Karpas-422 (cell line): ENCODE measurements around the gene AIFM2. TPM values are rescaled to one million over a fixed set of nuclear protein-coding genes. Genes with fewer than 3 reads are reported as not detected.
A peak's percentile ranks its signal among the peaks of the same experiment; 100 is the strongest.
"Not testable (repeated sequence)": the region's sequence is repeated elsewhere in the genome, so short reads cannot be mapped to it uniquely, and the experiment has no call there.

ENCODE experiments used
- DNase-seq: peaks from one replicate; pipeline ENCODE4 v3.0.0-alpha.2; 2015
- H2AFZ ChIP-seq: fragments of 200-600 bp; sonication (generic); 2 replicates; pipeline ENCODE4 v1.6.1; 2014; ENCODE audit warnings: antibody characterized with exemption, low read length, mixed read lengths
- H3K27ac ChIP-seq: fragments of 200-600 bp; sonication (generic); 2 replicates; pipeline ENCODE4 v1.5.1; 2014; ENCODE audit warnings: mild to moderate bottlenecking, low read length, moderate library complexity
- H3K27me3 ChIP-seq: fragments of 200-600 bp; sonication (generic); 2 replicates; pipeline ENCODE4 v1.6.1; 2014; ENCODE audit warnings: low read length, mixed read lengths
- H3K36me3 ChIP-seq: fragments of 200-600 bp; sonication (generic); 2 replicates; pipeline ENCODE4 v1.6.1; 2014; ENCODE audit warnings: low read length, mixed read lengths; ENCODE audit not compliant: insufficient read depth
- H3K4me1 ChIP-seq: fragments of 200-600 bp; sonication (generic); 2 replicates; pipeline ENCODE4 v1.6.1; 2014; ENCODE audit warnings: mild to moderate bottlenecking, low read length, mixed read lengths
- H3K4me2 ChIP-seq: fragments of 200-600 bp; sonication (generic); 2 replicates; pipeline ENCODE4 v1.6.1; 2014; ENCODE audit warnings: low read length, low read depth, mild to moderate bottlenecking; ENCODE audit not compliant: poor library complexity, severe bottlenecking
- H3K4me3 ChIP-seq: fragments of 200-600 bp; sonication (generic); 2 replicates; pipeline ENCODE4 v1.5.1; 2014; ENCODE audit warnings: mild to moderate bottlenecking, antibody characterized with exemption, low read length, mixed read lengths
- H3K79me2 ChIP-seq: fragments of 200-600 bp; sonication (generic); 2 replicates; pipeline ENCODE4 v1.6.1; 2014; ENCODE audit warnings: mild to moderate bottlenecking, low read length, mixed read lengths
- H3K9ac ChIP-seq: fragments of 200-600 bp; sonication (generic); 2 replicates; pipeline ENCODE4 v1.6.0; 2014; ENCODE audit warnings: low read length
- H3K9me2 ChIP-seq: fragments of 200-600 bp; sonication (generic), shearing (Covaris generic); replicated peaks from 2 replicates; pipeline ENCODE4 v1.6.0; 2014; ENCODE audit warnings: mild to moderate bottlenecking, low read length, moderate library complexity; ENCODE audit not compliant: insufficient read depth
- H3K9me3 ChIP-seq: fragments of 300-700, 200-600 bp; sonication (generic); 2 replicates; pipeline ENCODE4 v1.6.1; 2014; ENCODE audit warnings: low read length, mixed read lengths
- H4K20me1 ChIP-seq: fragments of 200-600 bp; sonication (generic); 2 replicates; pipeline ENCODE4 v1.6.1; 2014; ENCODE audit warnings: mild to moderate bottlenecking, antibody characterized with exemption, low read length, low read depth; ENCODE audit not compliant: insufficient read depth
- total RNA-seq: library from RNA; depleted of rRNA; stranded (reverse); fragments of >200 nt; shearing (Covaris generic); gene quantifications from 2 replicates; pipeline ENCODE4 v1.2.3, GENCODE V29; 2014; ENCODE audit warnings: low replicate concordance

Gene AIFM2
- total RNA-seq, 1 experiment from 2014 or later: 5.7 TPM

GRCh38 chr10:70159366-70159765 lies 26.7 kb upstream of the AIFM2 start:
- Histone ChIP-seq H3K79me2 (peaks cover 79% of the 10 kb centered on the region), H3K36me3 (peaks cover 76% of the 10 kb centered on the region), H4K20me1 (peaks cover 20% of the 10 kb centered on the region)

DNA sequence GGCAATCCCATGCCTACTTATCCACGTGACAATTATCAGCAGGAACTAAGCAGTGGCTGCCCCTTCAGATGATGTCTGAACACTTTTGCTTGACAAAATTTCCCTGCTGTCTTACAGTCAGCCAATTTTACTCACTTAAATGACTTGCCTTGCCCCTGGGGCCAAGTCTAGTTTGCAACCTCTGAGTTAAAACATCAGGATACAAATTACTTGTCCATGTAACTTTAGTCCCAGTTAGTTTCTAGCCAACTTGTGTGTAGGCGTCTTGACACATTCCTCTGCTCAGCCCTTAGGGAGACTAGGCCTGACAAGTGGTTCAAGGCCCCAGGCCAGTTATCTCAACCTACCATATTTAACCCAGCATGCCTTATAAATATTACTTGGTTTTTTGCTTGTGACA lies 25.5 kb upstream of the AIFM2 start:
- Histone ChIP-seq H3K9ac (no peak overlapping the region), H4K20me1 (peaks cover 8% of the 10 kb centered on the region; the same call in 1 of the 2 replicates), H3K27me3 (no peaks in the 10 kb centered on the region), H3K36me3 (peaks cover 77% of the 10 kb centered on the region), H3K79me2 (peaks cover 69% of the 10 kb centered on the region), H3K4me3 (no peak overlapping the region), H3K9me2 (no peaks in the 10 kb centered on the region), H3K4me2 (no peak overlapping the region), H3K9me3 (no peaks in the 10 kb centered on the region), H3K27ac (no peak overlapping the region), H3K4me1 (peaks cover 7% of the 10 kb centered on the region), H2AFZ (no peak overlapping the region)
- DNase-seq: no peak

More at GRCh38 chr10:70159366-70159765, 26.7 kb upstream of the AIFM2 start:
- H3K4me1 ChIP-seq: peaks cover 19% of the 10 kb centered on the region
- not testable (repeated sequence) for H2AFZ ChIP-seq, H3K9ac ChIP-seq, H3K9me3 ChIP-seq, H3K27ac ChIP-seq, DNase-seq, H3K4me3 ChIP-seq, H3K27me3 ChIP-seq, H3K9me2 ChIP-seq, H3K4me2 ChIP-seq

- H3K9me2 ChIP-seq: no peaks in the 10 kb centered on the region
- H3K9me3 ChIP-seq: no peaks in the 10 kb centered on the region
- H3K9ac ChIP-seq: no peak overlapping the region
- H4K20me1 ChIP-seq: no peaks in the 10 kb centered on the region
- peaks cover 75% of the 10 kb centered on the region for H3K36me3 ChIP-seq
- H3K4me2 ChIP-seq: no peak overlapping the region
- no peaks in the 10 kb centered on the region for H3K27me3 ChIP-seq
- H3K4me1 ChIP-seq: no peaks in the 10 kb centered on the region
- no peak overlapping the region for H3K4me3 ChIP-seq
- H3K79me2 ChIP-seq: peaks cover 56% of the 10 kb centered on the region
- no peak for DNase-seq
- H2AFZ ChIP-seq: no peak overlapping the region
- no peak overlapping the region for H3K27ac ChIP-seq
These were observed 22.7 kb upstream of the AIFM2 start for GRCh38 chr10:70155255-70155838.

GRCh38 chr10:70148516-70148915 lies 15.9 kb upstream of the AIFM2 start:
- no peaks in the 10 kb centered on the region for H3K9me2 ChIP-seq
- DNase-seq: no peak
- no peak overlapping the region for H2AFZ ChIP-seq
- peaks cover 51% of the 10 kb centered on the region for H3K79me2 ChIP-seq
- no peak overlapping the region for H3K27ac ChIP-seq
- H3K9ac ChIP-seq: no peak overlapping the region
- H3K4me2 ChIP-seq: no peak overlapping the region
- H3K9me3 ChIP-seq: no peaks in the 10 kb centered on the region
- H3K4me3 ChIP-seq: no peak overlapping the region
- H3K36me3 ChIP-seq: peaks cover 29% of the 10 kb centered on the region
- no peaks in the 10 kb centered on the region for H4K20me1 ChIP-seq
- H3K27me3 ChIP-seq: no peaks in the 10 kb centered on the region
- peaks cover 23% of the 10 kb centered on the region for H3K4me1 ChIP-seq

DNA sequence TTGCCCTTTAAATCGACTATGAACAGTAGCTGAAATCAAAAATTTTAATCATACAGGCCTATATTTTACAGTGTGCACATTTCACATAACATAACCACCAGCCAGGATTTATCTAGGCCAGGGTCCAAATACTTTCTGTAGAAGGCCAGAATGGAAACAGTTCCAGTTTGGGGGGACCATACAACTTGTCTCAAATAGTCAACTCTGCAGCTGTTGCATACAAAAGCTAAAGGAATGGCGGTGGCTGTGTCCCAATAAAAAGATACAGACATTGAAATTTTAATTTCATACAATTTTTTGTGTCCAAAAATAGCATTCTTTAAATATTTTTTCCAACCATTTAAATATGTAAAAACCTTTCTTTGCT lies 14.6 kb upstream of the AIFM2 start:
- peaks cover 17% of the 10 kb centered on the region; the same call in 1 of the 2 replicates for H3K36me3 ChIP-seq
- no peaks in the 10 kb centered on the region for H4K20me1 ChIP-seq
- H3K4me3 ChIP-seq: peak overlapping the region; percentile 89
- peak overlapping the region; percentile 100 for H3K4me2 ChIP-seq
- H2AFZ ChIP-seq: no peak overlapping the region
- H3K9me2 ChIP-seq: no peaks in the 10 kb centered on the region
- H3K79me2 ChIP-seq: peaks cover 50% of the 10 kb centered on the region
- no peak for DNase-seq
- peak overlapping the region; percentile 59 for H3K9ac ChIP-seq
- H3K4me1 ChIP-seq: peaks cover 23% of the 10 kb centered on the region
- no peaks in the 10 kb centered on the region for H3K9me3 ChIP-seq
- no peaks in the 10 kb centered on the region for H3K27me3 ChIP-seq
- H3K27ac ChIP-seq: peak overlapping the region; percentile 1; the same call in 1 of the 2 replicates

DNA sequence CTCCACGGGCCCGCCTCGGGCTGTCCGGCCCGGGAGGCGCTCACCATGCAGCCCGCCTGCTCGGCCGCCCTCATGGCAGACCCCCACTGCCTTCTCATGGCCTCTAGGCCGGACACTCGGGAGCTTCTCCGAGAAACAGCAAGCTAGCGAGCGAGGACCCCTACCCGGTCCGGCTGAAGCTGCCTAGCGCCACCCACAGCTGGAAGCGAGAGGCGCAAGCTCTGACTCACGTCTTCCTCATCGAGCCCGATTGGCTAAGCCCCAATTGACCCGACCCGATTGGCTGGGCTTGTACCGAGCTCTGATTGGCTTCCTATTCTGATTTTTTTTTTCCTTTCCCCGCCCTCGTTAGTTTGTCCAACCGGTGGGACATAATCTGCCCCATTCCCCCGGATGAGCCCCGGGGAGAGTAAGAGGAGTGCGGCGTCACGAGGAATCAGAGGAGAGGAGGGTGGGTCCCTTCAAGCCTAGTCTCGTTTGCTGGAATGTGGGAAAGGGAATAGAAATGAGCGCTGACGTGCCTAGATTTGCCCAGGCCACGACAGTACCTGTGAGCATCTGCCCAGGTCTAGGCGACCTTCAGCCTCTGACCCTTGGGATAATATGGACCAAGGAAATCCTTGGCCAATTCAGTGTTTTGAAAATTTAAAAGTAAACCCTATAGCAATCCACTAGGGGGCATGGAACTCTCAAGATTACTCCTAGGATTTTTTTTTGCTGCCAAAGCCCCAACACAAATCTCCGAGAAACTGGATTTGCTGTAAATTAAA lies 14.0 kb upstream of the AIFM2 start, which contains the start of gene TYSND1:
Gene TYSND1, minus strand, starts transcription at position 212 of the 770 bp plus-strand sequence. Its CDS starts 114 bp downstream, at position 98.
- Histone ChIP-seq H3K4me2 (peak within 1 kb of the TSS; percentile 100), H4K20me1 (no peaks in the 10 kb centered on the region), H3K9me3 (no peaks in the 10 kb centered on the region), H3K79me2 (peaks cover 47% of the 10 kb centered on the region), H3K27me3 (no peaks in the 10 kb centered on the region), H3K4me3 (peak within 1 kb of the TSS; percentile 89), H3K4me1 (peaks cover 23% of the 10 kb centered on the region), H3K27ac (peak within 1 kb of the TSS; percentile 89), H3K9me2 (no peaks in the 10 kb centered on the region), H3K9ac (peak within 1 kb of the TSS; percentile 100), H3K36me3 (peaks cover 13% of the 10 kb centered on the region; the same call in 1 of the 2 replicates), H2AFZ (peak within 1 kb of the TSS; percentile 30; the same call in 1 of the 2 replicates)
- peak; percentile 99 for DNase-seq

- peaks cover 12% of the 10 kb centered on the region; the same call in 1 of the 2 replicates for H3K36me3 ChIP-seq
- peaks cover 23% of the 10 kb centered on the region for H3K4me1 ChIP-seq
- no peaks in the 10 kb centered on the region for H4K20me1 ChIP-seq
- H2AFZ ChIP-seq: peak overlapping the region; percentile 30; the same call in 1 of the 2 replicates
- peak overlapping the region; percentile 100 for H3K9ac ChIP-seq
- H3K9me2 ChIP-seq: no peaks in the 10 kb centered on the region
- no peaks in the 10 kb centered on the region for H3K9me3 ChIP-seq
- peak; percentile 90 for DNase-seq
- H3K4me3 ChIP-seq: peak overlapping the region; percentile 89
- H3K27me3 ChIP-seq: no peaks in the 10 kb centered on the region
- peak overlapping the region; percentile 100 for H3K4me2 ChIP-seq
- H3K79me2 ChIP-seq: peaks cover 47% of the 10 kb centered on the region
- H3K27ac ChIP-seq: peak overlapping the region; percentile 89
These were observed 13.3 kb upstream of the AIFM2 start for GRCh38 chr10:70145666-70146488.
